Activated CD4-positive, alpha-beta T cell treated with anti-CD3 and anti-CD28 coated beads for 4 hours (primary cell): ENCODE data around the gene PRPF39.
"Not testable (repeated sequence)": the region's sequence is repeated elsewhere in the genome, so short reads cannot be mapped to it uniquely, and the experiment has no call there.

ENCODE experiments used
- DNase-seq, 2 donors: peaks; one replicate each; pipeline ENCODE4 v3.0.0-alpha.2; 2020

The PRPF39 gene, protein sequence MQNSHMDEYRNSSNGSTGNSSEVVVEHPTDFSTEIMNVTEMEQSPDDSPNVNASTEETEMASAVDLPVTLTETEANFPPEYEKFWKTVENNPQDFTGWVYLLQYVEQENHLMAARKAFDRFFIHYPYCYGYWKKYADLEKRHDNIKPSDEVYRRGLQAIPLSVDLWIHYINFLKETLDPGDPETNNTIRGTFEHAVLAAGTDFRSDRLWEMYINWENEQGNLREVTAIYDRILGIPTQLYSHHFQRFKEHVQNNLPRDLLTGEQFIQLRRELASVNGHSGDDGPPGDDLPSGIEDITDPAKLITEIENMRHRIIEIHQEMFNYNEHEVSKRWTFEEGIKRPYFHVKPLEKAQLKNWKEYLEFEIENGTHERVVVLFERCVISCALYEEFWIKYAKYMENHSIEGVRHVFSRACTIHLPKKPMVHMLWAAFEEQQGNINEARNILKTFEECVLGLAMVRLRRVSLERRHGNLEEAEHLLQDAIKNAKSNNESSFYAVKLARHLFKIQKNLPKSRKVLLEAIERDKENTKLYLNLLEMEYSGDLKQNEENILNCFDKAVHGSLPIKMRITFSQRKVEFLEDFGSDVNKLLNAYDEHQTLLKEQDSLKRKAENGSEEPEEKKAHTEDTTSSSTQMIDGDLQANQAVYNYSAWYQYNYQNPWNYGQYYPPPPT

GRCh38 chr14:45083976-45084722 is at the start of gene PRPF39:
TSS of gene PRPF39 (plus strand) at chr14:45084116. CDS start at chr14:45095240, 11,124 bp downstream.
- DNase-seq, result peak; percentile 93 to 95

- DNase-seq, result no peak
Observed at GRCh38 chr14:45034730-45035129, 49.2 kb upstream of the PRPF39 start.

- no peak for DNase-seq
Observed at GRCh38 chr14:45038256-45038655, 45.7 kb upstream of the PRPF39 start.

DNA sequence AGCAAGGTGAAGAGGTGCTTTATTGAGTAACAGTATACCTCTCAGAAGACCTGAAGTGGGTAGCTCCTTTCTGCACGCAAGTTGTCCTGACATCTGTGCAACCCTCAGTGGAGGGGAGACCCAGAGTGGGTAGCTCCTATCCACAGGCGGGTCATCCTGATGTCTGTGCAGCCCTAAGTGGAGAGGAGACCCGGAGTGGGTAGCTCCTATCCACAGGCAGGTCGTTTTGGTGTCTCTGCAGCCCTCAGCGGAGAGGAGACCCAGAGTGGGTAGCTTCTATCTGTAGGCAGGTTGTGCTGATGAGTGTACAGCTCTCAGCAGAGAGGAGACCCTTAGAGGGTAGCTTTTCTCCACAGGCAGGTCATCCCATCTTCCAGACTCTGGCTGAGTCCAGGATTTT is 45.1 kb upstream of the PRPF39 start:
- DNase-seq, result no peak

- no peak for DNase-seq
Observed at GRCh38 chr14:45039390-45039789, 44.5 kb upstream of the PRPF39 start.

DNA sequence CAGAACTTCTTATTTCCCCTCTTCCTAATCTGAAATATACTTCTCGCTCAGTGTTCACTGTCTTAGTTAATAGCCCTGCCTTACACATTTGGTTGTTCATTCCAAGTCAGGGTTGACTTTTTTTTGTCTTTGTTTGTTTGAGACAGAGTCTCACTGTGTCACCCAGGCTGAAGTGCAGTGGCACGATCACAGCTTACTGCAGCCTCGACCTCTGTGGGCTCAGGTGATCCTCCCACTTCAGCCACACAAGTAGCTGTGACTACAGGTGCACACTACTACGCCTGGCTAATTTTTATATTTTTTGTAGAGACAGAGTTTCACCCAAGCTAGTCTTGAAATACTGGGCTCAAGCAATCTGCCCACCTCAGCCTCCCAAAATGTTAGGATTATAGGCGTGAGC is 42.3 kb upstream of the PRPF39 start:
- DNase-seq, result no peak

DNA sequence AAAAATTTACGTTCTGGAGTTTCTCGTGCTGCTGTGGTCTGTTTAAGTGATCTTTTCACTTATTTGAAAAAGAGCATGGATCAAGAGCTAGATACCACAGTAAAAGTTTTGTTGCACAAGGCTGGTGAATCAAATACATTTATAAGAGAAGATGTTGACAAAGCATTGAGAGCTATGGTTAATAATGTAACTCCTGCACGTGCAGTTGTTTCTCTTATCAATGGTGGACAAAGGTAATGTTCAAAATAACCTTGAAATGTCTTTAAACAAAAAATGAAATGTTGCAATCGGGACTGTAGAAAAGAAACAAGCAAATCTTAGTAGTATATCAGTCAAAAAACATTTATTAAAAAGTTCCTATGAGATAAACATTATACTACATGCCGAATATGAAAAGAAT is 39.3 kb upstream of the PRPF39 start:
- DNase-seq, result no peak

- no peak for DNase-seq
Observed at GRCh38 chr14:45048385-45048784, 35.5 kb upstream of the PRPF39 start.

GRCh38 chr14:45051180-45051579 is 32.7 kb upstream of the PRPF39 start:
- DNase-seq, result no peak

- DNase-seq, result no peak
Observed at GRCh38 chr14:45051896-45052295, 32.0 kb upstream of the PRPF39 start.

- DNase-seq, result no peak
Observed at GRCh38 chr14:45057349-45057748, 26.6 kb upstream of the PRPF39 start.

DNA sequence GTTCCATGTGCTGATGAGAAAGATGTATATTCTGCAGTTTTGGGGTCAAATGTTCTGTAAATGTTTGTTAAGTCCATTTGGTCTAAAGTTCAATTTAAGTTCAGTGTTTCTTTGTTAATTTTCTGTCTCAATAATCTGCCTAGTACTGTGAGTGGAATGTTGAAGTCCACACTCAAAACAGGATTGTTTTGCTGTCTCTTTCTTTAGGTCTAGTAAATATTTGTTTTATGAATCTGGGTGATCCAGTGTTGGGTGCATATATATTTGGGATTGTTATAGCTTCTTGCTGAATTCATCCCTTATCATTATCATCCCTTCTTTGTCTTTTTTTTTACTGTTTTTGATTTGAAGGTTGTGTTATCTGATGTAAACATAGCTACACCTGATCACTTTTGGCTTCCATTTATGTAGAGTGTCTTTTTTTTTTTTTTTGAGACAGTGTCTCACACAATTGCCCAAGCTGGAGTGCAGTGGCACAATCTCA is 26.0 kb upstream of the PRPF39 start:
- DNase-seq, result no peak

GRCh38 chr14:45060551-45060950 is 23.4 kb upstream of the PRPF39 start:
- DNase-seq, result no peak

- no peak for DNase-seq
Observed at GRCh38 chr14:45065540-45065939, 18.4 kb upstream of the PRPF39 start.

DNA sequence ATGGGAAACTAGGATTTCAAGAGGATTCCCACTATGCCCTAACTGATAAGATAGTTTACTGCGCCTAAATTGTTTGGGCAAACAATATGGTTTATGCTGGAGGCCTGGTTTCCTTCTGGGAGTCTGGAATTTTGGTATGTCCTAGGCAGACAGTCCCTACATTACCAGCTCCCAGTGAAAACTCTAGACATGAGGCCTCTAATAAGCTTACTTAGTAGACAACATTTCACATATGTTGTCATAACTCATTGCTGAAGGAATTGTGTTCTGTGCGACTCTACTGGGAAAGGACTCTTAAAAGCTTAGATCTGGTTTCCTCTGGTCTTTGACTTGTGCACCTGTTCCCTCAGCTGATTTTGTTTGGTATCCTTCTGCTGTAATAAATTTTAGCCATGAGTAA is 18.0 kb upstream of the PRPF39 start:
- DNase-seq, result no peak

GRCh38 chr14:45066667-45067066 is 17.2 kb upstream of the PRPF39 start:
- DNase-seq, result no peak

DNA sequence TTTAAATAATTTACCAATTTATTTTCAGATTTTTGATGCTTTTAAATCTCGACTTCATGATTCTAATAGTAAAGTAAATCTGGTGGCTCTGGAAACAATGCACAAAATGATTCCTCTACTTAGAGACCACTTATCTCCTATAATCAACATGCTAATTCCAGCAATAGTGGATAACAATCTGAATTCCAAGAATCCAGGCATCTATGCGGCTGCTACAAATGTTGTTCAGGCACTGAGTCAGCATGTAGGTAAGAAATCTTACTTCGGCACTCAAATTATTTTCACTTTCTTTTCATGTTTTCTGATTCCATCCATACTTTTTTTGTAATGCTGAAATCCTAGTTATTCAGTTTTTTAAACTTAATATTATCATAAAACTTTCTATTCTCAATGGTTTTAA is 15.5 kb upstream of the PRPF39 start:
- DNase-seq, result no peak

DNA sequence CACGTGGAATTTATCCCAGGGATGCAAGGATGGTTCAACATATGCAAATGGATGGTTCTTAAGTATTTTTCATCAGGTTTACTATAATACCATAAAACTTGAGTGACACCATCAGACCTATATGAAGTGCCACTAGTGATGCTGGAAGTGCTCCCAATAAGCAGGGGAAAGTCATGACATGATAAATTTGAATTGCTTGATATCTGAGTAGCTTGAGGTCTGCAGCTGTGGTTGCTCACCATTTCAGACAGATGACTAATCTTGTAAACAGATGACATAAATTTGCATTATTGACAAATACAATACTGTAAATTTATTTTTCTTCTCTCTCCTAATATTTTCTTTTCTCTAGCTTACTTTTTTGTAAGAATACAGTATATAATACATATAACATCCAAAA is 13.7 kb upstream of the PRPF39 start:
- no peak for DNase-seq

DNA sequence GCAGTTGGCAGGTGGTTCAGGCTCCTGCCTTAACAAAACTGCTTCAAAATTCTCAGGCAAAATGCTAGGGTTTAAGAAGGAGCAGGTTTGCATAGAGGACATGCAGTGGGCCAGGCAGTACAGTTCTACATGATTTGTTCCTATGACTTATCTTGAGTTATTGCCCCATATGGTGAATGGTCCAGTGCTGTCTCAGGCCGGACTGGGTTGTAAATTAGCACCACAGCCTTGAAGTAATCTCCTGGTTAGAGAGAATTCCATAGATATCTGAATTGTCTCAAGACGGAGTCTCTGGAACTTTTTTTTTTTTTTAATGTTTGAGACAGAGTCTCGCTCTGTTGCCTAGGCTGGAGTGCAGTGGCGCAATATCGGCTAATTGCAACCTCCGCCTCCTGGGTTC is 11.8 kb upstream of the PRPF39 start:
- no peak for DNase-seq

GRCh38 chr14:45073231-45073879 is 10.6 kb upstream of the PRPF39 start:
- DNase-seq, result no peak

- DNase-seq, result no peak
Observed at GRCh38 chr14:45078323-45078722, 5.6 kb upstream of the PRPF39 start.

DNA sequence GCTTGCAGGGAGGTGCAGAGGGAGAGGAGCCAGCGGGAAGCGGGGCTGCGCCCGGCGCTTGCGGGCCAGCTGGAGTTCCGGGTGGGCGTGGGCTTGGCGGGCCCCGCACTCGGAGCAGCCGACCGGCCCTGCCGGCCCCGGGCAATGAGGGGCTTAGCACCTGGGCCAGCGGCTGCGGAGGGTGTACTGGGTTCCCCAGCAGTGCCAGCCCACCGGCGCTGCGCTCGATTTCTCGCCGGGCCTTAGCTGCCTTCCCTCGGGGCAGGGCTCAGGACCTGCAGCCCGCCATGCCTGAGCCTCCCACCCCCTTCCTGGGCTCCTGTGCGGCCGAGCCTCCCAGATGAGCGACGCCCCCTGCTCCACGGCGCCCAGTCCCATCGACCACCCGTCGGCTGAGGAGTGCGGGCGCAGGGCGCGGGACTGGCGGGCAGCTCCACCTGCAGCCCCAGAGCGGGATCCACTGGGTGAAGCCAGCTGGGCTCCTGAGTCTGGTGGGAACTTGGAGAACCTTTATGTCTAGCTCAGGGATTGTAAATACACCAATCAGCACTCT is 3.4 kb upstream of the PRPF39 start:
- DNase-seq, result not testable (repeated sequence)

GRCh38 chr14:45081096-45081495 is 2.8 kb upstream of the PRPF39 start:
- not testable (repeated sequence) for DNase-seq
